Astrocyte of the spinal cord (primary cell): ENCODE measurements around the gene GABRE.

Experiments
- DNase-seq: peaks from one replicate; pipeline ENCODE4 v3.0.0; 2011; ENCODE audit warnings: low read depth, low spot score
- H3K4me3 ChIP-seq: 2 replicates; pipeline ENCODE4 v1.5.1; 2011; ENCODE audit warnings: low read depth, mild to moderate bottlenecking, low read length, moderate library complexity
- in situ Hi-C: cut with HindIII; loops from 2 replicates; pipeline ENCODE4 v1.10.0; 2017; ENCODE audit warnings: low sequenced_read_pairs
- TF ChIP-seq, protein P1 (sequence below): IDR thresholded peaks from 2 replicates; pipeline ENCODE4 v1.5.1; 2012; ENCODE audit warnings: low read depth, mild to moderate bottlenecking, low read length, inconsistent platforms

GABRE gene, protein sequence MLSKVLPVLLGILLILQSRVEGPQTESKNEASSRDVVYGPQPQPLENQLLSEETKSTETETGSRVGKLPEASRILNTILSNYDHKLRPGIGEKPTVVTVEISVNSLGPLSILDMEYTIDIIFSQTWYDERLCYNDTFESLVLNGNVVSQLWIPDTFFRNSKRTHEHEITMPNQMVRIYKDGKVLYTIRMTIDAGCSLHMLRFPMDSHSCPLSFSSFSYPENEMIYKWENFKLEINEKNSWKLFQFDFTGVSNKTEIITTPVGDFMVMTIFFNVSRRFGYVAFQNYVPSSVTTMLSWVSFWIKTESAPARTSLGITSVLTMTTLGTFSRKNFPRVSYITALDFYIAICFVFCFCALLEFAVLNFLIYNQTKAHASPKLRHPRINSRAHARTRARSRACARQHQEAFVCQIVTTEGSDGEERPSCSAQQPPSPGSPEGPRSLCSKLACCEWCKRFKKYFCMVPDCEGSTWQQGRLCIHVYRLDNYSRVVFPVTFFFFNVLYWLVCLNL

DNA sequence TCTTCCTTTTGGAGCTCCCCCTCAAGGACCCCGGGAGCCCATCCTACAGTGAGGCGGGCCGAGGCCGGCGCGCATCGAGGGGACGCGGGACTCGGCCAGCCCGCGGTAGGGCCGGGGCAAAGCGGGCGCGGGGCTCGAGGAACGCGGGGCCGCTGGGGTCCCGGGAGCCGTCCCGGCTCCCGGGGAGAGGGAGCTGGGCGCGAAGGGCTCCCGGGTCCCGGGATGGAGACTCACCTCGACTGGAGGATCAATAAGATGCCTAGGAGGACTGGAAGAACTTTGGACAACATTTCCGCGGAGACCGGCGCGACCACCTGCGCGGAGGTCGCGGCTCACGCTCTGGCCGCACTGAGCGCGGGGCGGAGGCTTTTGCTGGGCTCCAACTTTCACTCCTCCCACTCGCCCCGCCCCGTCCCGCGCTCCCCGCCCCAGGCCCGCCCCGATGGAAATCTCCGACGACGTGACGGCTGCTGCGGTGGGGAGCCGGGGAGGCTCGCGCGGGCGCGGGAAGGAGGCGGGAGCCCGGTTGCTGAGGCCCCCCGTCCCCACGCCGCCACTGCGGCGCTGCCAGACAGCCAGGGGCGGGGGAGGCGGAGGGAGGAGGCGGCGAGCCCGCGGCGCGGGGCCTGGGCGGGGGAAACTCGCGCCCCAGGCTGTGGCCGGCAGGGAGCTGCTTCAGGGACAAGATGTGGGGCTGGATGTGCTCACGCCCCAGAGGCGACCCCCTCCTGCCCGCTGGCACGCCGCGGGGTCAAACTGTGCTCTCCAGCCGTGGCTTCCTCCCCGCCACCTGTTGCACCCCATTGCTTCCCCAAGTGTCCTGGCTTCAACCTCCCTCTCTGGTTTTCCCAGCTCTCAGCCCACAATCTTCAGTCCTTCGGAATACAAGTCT lies at the start of gene GABRE:
TSS of gene GABRE (minus strand) at position 341 of the 892 bp plus-strand sequence. CDS start at position 290, 51 bp downstream.
- DNase-seq, result peak; percentile 50
- in situ Hi-C loops, result no loop called here
- H3K4me3 ChIP-seq, result peak within 1 kb of the TSS; percentile 59
- TF ChIP-seq, protein P1, sequence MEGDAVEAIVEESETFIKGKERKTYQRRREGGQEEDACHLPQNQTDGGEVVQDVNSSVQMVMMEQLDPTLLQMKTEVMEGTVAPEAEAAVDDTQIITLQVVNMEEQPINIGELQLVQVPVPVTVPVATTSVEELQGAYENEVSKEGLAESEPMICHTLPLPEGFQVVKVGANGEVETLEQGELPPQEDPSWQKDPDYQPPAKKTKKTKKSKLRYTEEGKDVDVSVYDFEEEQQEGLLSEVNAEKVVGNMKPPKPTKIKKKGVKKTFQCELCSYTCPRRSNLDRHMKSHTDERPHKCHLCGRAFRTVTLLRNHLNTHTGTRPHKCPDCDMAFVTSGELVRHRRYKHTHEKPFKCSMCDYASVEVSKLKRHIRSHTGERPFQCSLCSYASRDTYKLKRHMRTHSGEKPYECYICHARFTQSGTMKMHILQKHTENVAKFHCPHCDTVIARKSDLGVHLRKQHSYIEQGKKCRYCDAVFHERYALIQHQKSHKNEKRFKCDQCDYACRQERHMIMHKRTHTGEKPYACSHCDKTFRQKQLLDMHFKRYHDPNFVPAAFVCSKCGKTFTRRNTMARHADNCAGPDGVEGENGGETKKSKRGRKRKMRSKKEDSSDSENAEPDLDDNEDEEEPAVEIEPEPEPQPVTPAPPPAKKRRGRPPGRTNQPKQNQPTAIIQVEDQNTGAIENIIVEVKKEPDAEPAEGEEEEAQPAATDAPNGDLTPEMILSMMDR, result no peak

DNA sequence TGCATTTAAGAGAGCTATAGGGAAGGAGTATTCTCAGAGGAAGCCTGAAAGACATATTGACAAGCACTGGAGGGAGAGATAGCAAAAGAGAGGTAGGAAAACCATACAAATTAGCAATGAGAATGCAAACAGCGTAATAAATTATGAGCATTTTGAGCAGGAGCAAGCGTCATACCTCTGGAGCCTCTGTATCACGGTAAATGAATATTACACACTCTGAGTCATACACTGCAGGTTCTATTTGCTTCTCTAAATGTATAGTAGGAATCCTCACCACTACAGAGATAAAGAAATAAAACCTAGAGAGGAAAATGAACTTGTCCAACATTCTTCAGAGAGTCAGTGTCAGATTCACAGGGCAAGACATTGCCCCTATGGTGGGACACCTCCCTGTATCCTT lies 46.4 kb upstream of the GABRE start:
- TF ChIP-seq, protein P1, result no peak
- no peak for DNase-seq
- in situ Hi-C loops, result no loop called here
- H3K4me3 ChIP-seq, result no peak overlapping the region

DNA sequence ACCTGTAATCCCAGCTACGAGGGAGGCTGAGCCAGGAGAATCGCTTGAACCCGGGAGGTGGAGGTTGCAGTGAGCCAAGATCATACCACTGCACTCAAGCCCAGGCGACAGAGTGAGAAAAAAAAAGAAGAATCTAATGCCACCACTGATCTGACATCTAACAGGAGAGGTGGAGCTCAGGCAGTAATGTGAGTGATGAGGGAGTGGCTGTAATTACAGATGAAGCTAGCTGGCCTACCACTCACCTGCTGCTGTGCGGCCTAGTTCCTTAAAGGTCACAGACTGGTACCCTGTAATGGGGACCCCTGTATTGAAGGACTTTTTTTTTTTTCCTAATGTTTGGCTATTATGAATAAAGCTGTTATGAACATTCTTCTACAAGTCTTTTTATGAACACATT lies 25.3 kb upstream of the GABRE start:
- TF ChIP-seq, protein P1, result no peak
- no peak for DNase-seq
- in situ Hi-C loops, result no loop called here
- H3K4me3 ChIP-seq, result no peak overlapping the region

DNA sequence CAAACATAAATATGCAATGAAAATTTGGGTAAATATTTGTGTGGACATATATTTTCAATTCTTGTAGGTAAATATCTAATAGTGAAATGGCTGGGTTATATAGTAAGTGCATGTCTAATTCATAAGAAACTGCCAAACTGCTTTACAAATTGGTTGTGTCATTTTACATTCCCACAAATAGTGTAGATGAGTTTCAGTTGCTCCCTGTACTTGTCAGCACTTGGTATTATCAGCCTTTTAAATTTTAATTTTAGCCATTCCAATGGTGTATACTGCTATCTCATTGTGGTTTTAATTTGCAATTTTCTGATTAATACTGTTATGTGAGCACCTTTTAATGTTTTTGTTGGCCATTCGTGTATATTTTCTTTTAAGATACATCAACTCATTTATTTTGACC lies 23.1 kb upstream of the GABRE start:
- no peak for DNase-seq
- TF ChIP-seq, protein P1, result no peak
- in situ Hi-C loops, result no loop called here
- H3K4me3 ChIP-seq, result no peak overlapping the region

DNA sequence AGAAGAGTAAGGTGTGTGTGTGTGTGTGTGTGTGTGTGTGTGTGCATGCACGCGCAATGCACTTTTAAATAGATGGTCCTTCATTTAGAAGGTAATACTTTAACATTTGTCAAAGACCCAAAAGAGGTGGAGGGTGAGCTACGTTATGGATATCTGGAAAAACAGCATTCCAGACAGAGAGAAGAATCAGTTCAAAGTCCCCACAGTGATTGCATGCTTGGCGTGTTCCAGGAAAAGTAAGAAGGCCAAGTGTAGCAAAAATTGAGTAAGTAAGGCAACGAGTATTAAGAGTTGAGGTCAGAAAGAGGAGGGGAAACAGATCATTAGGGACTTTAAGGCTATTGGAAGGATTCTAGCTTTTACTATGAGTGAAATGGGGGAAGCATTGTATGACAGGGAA lies 21.9 kb upstream of the GABRE start:
- in situ Hi-C loops, result no loop called here
- no peak for DNase-seq
- TF ChIP-seq, protein P1, result no peak
- H3K4me3 ChIP-seq, result no peak overlapping the region

DNA sequence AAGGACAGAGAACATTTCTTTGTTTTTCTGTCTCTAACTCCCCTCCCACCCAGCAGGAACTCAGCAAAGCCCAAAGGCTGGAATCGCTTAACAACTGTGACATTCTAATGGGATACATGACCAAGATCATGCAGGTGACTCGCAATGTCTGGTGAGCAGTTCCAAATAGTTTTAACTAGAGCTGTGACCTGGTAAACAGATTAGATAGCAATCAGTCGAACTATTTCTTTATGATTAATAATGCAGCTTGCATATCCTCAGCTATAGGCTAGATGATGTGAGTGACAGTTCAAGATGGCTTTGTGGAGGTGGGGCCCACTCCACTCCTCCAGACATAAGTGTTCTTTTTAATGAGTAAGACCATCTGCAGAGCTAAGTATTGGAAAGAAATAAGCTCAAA lies 20.0 kb upstream of the GABRE start:
- TF ChIP-seq, protein P1, result no peak
- in situ Hi-C loops, result no loop called here
- no peak overlapping the region for H3K4me3 ChIP-seq
- DNase-seq, result no peak
